Melanocyte of skin (primary cell): ENCODE data around the gene KLK10. TPM values are rescaled to one million over a fixed set of nuclear protein-coding genes. Genes with fewer than 3 reads are reported as not detected.

Experiments used
- total RNA-seq, 2 donors: library from RNA; depleted of rRNA; stranded (reverse); fragments of >200 nt; gene quantifications; 2 replicates each; pipeline ENCODE4 v1.2.3, GENCODE V29; 2012

The KLK10 gene, protein sequence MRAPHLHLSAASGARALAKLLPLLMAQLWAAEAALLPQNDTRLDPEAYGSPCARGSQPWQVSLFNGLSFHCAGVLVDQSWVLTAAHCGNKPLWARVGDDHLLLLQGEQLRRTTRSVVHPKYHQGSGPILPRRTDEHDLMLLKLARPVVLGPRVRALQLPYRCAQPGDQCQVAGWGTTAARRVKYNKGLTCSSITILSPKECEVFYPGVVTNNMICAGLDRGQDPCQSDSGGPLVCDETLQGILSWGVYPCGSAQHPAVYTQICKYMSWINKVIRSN
- under 1 TPM in 1 of 2 donors, not detected in 1; 0.69 TPM for total RNA-seq

GRCh38 chr19:51019544-51019925 lies at the start of gene KLK10:
TSS of gene KLK10 (minus strand) at chr19:51019709. CDS start at chr19:51019130, 579 bp downstream.

DNA sequence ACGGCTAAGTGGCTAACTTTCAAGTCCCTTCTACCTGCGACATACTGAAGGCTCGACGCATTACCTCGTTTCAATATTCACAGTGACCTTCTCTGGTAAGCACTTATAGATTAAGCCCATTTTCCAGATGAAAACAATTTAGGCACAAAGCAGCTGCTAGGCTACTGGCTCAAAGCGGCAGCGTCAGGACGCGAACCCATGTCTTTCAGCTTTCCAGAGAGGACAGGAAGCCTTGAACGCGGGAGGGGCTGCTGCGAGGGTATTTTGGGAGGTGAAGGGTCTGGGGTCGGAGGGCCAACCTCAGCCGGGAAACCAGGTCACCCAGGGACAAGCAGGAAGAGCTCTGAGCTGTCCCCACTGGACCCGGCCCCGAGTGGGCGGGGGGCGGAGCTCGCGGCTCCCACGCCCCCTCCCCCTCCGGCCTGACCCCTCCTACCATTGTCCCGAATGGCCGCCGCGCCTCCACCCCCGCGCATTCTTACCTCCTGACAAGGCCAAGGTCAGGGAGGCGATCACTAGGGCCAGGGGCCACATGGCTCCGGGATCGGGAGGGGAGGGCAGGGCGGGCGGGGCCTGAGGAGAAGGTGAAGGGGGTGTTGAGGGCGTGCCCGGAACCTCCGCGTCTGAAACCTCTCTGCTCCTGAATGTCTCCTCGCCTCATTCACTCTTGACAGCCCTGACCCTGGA lies 45.2 kb upstream of the KLK10 start, which contains the start of gene KLK13:
KLK13 (minus strand) TSS at position 559 of the 687 bp plus-strand sequence; CDS start at position 534, 25 bp downstream.

DNA sequence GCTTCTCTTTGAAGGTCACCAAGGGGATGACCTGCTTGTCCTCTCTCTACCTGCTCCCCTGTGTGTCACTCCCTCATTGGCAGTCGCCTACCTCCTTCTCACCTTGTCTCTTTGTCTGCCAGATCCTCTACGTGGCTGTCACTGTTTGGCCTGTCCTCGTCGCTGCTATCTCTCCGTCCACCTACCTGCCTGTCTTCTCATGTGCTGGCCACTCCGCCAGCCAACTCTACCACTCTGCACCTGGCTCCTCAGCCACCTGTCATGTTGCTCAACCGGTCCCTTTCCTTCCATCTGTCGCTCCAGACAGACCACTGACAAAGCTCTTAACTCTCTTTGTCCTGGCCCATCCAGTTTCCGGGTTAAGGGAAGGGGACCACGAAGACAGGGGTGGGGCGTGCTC lies 15.2 kb upstream of the KLK10 start, which contains the start of gene KLK12:
KLK12 (minus strand) TSS at position 299 of the 400 bp plus-strand sequence. CDS start 381 bp downstream, outside the sequence.

GRCh38 chr19:51026554-51026831 lies 7.0 kb upstream of the KLK10 start, which contains the start of gene KLK11:
TSS of gene KLK11 (minus strand) at chr19:51026616. CDS start at chr19:51025631, 985 bp downstream.

DNA sequence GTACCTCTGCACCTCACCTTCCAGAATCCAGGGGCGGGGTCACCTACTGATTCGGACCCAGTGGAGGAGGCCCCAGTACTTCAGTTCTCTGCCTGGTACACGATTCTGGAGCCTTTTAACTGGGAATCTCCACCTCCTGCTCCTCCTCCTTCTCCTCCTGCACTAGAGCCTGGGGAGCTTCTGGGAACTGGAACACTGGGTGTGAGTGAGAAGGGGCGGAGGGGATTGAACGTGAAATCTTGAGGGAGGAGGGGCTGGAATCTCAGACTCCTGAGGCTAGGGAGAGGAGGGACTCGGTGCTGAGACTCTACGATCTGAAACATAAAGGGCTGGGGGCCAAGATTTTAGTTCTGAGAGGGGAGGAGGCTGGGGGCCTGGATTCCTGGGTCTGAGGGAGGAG lies 18.0 kb downstream of the KLK10 start, which contains the start of gene KLK8:
KLK8 (minus strand) TSS at position 90 of the 400 bp plus-strand sequence. CDS start 437 bp downstream, outside the sequence.

GRCh38 chr19:50983625-50984292 lies 35.8 kb downstream of the KLK10 start, which contains the start of gene KLK7:
TSS of gene KLK7 (minus strand) at chr19:50983917. CDS start at chr19:50982399, 1,518 bp downstream.

DNA sequence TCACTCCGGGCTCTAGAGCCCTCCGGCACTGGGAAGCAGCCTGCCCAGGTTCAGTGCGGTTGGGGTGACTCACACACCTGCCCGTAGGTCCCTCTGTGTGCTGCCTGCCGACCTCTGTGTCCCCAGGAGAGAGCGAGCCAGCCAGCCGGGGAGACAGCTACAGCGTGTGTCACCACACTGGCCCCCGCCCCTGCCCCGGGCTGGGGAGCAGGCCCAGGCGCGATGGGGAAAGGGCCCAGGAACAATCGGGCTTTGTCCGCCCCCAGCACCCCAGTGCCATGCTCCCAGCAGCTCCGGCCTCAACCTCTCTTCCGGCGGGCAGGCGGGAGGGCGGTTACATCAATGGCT lies 50.1 kb downstream of the KLK10 start, which contains the start of gene KLK6:
KLK6 (minus strand) TSS at position 179 of the 348 bp plus-strand sequence. CDS start 1,487 bp downstream, outside the sequence.

Other genes starting within 250 kb of the KLK10 start
- not detected for gene GPR32, start 249.2 kb downstream of the KLK10 start, total RNA-seq
- gene ACP4, start 229.3 kb downstream of the KLK10 start, total RNA-seq = not detected
- gene KLK1, start 195.9 kb downstream of the KLK10 start, total RNA-seq = under 1 TPM in 1 of 2 donors, not detected in 1; under 0.01 TPM
- not detected for gene KLK15, start 186.1 kb downstream of the KLK10 start, total RNA-seq
- not detected for gene KLK3, start 164.8 kb downstream of the KLK10 start, total RNA-seq
- gene KLK2, start 146.3 kb downstream of the KLK10 start, total RNA-seq = not detected
- gene KLK4, start 108.3 kb downstream of the KLK10 start, total RNA-seq = not detected
- gene KLK5, start 66.7 kb downstream of the KLK10 start, total RNA-seq = not detected
- gene KLK6, start 50.1 kb downstream of the KLK10 start, total RNA-seq = not detected
- not detected for gene KLK7, start 35.8 kb downstream of the KLK10 start, total RNA-seq
- not detected for gene KLK8, start 18.1 kb downstream of the KLK10 start, total RNA-seq
- not detected for gene KLK11, start 6.9 kb upstream of the KLK10 start, total RNA-seq
- not detected for gene KLK12, start 15.3 kb upstream of the KLK10 start, total RNA-seq
- not detected for gene KLK13, start 45.4 kb upstream of the KLK10 start, total RNA-seq
- gene KLK14, start 63.2 kb upstream of the KLK10 start, total RNA-seq = under 1 TPM in 1 of 2 donors, not detected in 1; 0.33 TPM
- 1 to 10 TPM; 5.5 to 8.0 TPM for gene CTU1, start 88.7 kb upstream of the KLK10 start, total RNA-seq
- not detected for gene SIGLEC9, start 105.2 kb upstream of the KLK10 start, total RNA-seq
- not detected for gene SIGLEC7, start 122.6 kb upstream of the KLK10 start, total RNA-seq
- gene CD33, start 205.4 kb upstream of the KLK10 start, total RNA-seq = not detected
- not detected for gene SIGLECL1, start 231.4 kb upstream of the KLK10 start, total RNA-seq